NCI-H146 treated with DMSO at 0.1 percent for 48 hours (cell line): ENCODE measurements around the gene GOLT1B.
"Not testable (repeated sequence)": the region's sequence is repeated elsewhere in the genome, so short reads cannot be mapped to it uniquely, and the experiment has no call there.

Experiments
- DNase-seq: peaks from one replicate; lab custom pipeline; 2025; ENCODE audit not compliant: unreplicated experiment; lab: John Stamatoyannopoulos, UW

The GOLT1B gene

GRCh38 chr12:21501258-21502163 lies at the start of gene GOLT1B, which contains the start of gene RECQL:
Gene GOLT1B, plus strand, starts transcription at chr12:21501789. Its CDS starts 135 bp downstream, at chr12:21501924.
Gene RECQL, minus strand, starts transcription at chr12:21501635. Its CDS starts 2,065 bp downstream, at chr12:21499570.
- peak; percentile 100 for DNase-seq

GRCh38 chr12:21453312-21453852 lies 48.2 kb upstream of the GOLT1B start:
- DNase-seq: no peak

GRCh38 chr12:21456291-21456780 lies 45.3 kb upstream of the GOLT1B start:
- DNase-seq: no peak

- no peak for DNase-seq
Observed at GRCh38 chr12:21459474-21459873, 42.1 kb upstream of the GOLT1B start.

- DNase-seq: not testable (repeated sequence)
Observed at GRCh38 chr12:21467334-21467733, 34.3 kb upstream of the GOLT1B start.

- DNase-seq: no peak
Observed at GRCh38 chr12:21471294-21471693, 30.3 kb upstream of the GOLT1B start.

- DNase-seq: no peak
Observed at GRCh38 chr12:21472197-21472823, 29.3 kb upstream of the GOLT1B start.

- no peak for DNase-seq
Observed at GRCh38 chr12:21475552-21475951, 26.0 kb upstream of the GOLT1B start.

GRCh38 chr12:21476949-21477348 lies 24.6 kb upstream of the GOLT1B start:
- DNase-seq: no peak

- no peak for DNase-seq
Observed at GRCh38 chr12:21478756-21479455, 22.7 kb upstream of the GOLT1B start.

GRCh38 chr12:21483531-21483930 lies 18.1 kb upstream of the GOLT1B start:
- peak; percentile 79 for DNase-seq

GRCh38 chr12:21485998-21486397 lies 15.6 kb upstream of the GOLT1B start:
- DNase-seq: no peak

GRCh38 chr12:21499765-21500164 lies 1.8 kb upstream of the GOLT1B start:
- no peak for DNase-seq

- peak; percentile 79 for DNase-seq
Observed at GRCh38 chr12:21500786-21501257, 767 bp upstream of the GOLT1B start.

- peak; percentile 68 for DNase-seq
Observed at GRCh38 chr12:21502164-21502496, 541 bp downstream of the GOLT1B start.

- DNase-seq: no peak
Observed at GRCh38 chr12:21502872-21503271, 1.3 kb downstream of the GOLT1B start.

GRCh38 chr12:21505888-21506287 lies 4.3 kb downstream of the GOLT1B start:
- DNase-seq: no peak

GRCh38 chr12:21507849-21508248 lies 6.3 kb downstream of the GOLT1B start:
- DNase-seq: no peak

- DNase-seq: no peak
Observed at GRCh38 chr12:21509768-21510167, 8.2 kb downstream of the GOLT1B start.

GRCh38 chr12:21516281-21516680 lies 14.7 kb downstream of the GOLT1B start:
- DNase-seq: no peak

GRCh38 chr12:21518451-21518850 lies 16.9 kb downstream of the GOLT1B start:
- no peak for DNase-seq
